Neural cell (in vitro differentiated cells): ENCODE results near the gene DCTN5. TPM values are rescaled to one million over a fixed set of nuclear protein-coding genes. Genes with fewer than 3 reads are reported as not detected.

ENCODE experiments used
- H2AFZ ChIP-seq: fragments of 200-600, 300-800 bp; sonication (generic), shearing (Covaris generic); 2 replicates; pipeline ENCODE4 v1.6.0; 2014; ENCODE audit warnings: low read depth, mild to moderate bottlenecking, antibody characterized with exemption, low read length, moderate library complexity
- H3F3A ChIP-seq: fragments of 200-600 bp; shearing (Covaris generic); 2 replicates; pipeline ENCODE4 v1.6.1; 2016; ENCODE audit warnings: mild to moderate bottlenecking, moderate library complexity, mixed read lengths, antibody characterized with exemption, low read length; ENCODE audit not compliant: insufficient read depth, poor library complexity, severe bottlenecking
- H3K27ac ChIP-seq: fragments of 200-600, 300-800 bp; sonication (generic), shearing (Covaris generic); 2 replicates; pipeline ENCODE4 v1.5.1; 2014; ENCODE audit warnings: mild to moderate bottlenecking, low read length, moderate library complexity
- H3K27me3 ChIP-seq: fragments of 300-800, 200-600 bp; sonication (generic), shearing (Covaris generic); 2 replicates; pipeline ENCODE4 v1.6.0; 2014; ENCODE audit warnings: mild to moderate bottlenecking, low read depth, low read length, moderate library complexity; ENCODE audit not compliant: insufficient read depth
- H3K36me3 ChIP-seq: fragments of 300-800, 200-600 bp; sonication (generic), shearing (Covaris generic); 2 replicates; pipeline ENCODE4 v1.5.1; 2014; ENCODE audit warnings: mild to moderate bottlenecking, antibody characterized with exemption, low read length, moderate library complexity; ENCODE audit not compliant: insufficient read depth
- H3K4me2 ChIP-seq: fragments of 300-800, 200-600 bp; sonication (generic), shearing (Covaris generic); 2 replicates; pipeline ENCODE4 v1.6.0; 2014; ENCODE audit warnings: mild to moderate bottlenecking, low read length
- H3K4me3 ChIP-seq: fragments of 300-800, 200-600 bp; sonication (generic), shearing (Covaris generic); 2 replicates; pipeline ENCODE4 v1.5.1; 2014; ENCODE audit warnings: mild to moderate bottlenecking, low read length, moderate library complexity
- H3K79me2 ChIP-seq: fragments of 200-600 bp; shearing (Covaris generic); replicated peaks from 2 replicates; pipeline ENCODE4 v1.6.0; 2014; ENCODE audit warnings: mild to moderate bottlenecking, low read length, moderate library complexity; ENCODE audit not compliant: insufficient read depth
- H3K9ac ChIP-seq: fragments of 300-800, 200-600 bp; sonication (generic), shearing (Covaris generic); 2 replicates; pipeline ENCODE4 v1.6.1; 2016; ENCODE audit warnings: mild to moderate bottlenecking, low read length, mixed read lengths
- H3K9me2 ChIP-seq: fragments of 200-600 bp; shearing (Covaris generic); 2 replicates; pipeline ENCODE4 v1.6.1; 2016; ENCODE audit warnings: mild to moderate bottlenecking, low read length, mixed read lengths; ENCODE audit not compliant: insufficient read depth
- H3K9me3 ChIP-seq: fragments of 200-600, 300-800 bp; sonication (generic), shearing (Covaris generic); 2 replicates; pipeline ENCODE4 v1.6.1; 2016; ENCODE audit warnings: mild to moderate bottlenecking, mixed run types, low read length, moderate library complexity, mixed read lengths
- H4K20me1 ChIP-seq: fragments of 200-600 bp; shearing (Covaris generic); 2 replicates; pipeline ENCODE4 v1.6.1; 2016; ENCODE audit warnings: mild to moderate bottlenecking, mixed run types; ENCODE audit not compliant: insufficient read depth
- CTCF ChIP-seq: fragments of 450-650 bp; IDR thresholded peaks from 2 replicates; pipeline ENCODE4 v1.5.1; 2014; ENCODE audit warnings: antibody characterized with exemption, mild to moderate bottlenecking, moderate library complexity; ENCODE audit not compliant: poor library complexity, severe bottlenecking
- EP300 ChIP-seq: fragments of 450-650 bp; conservative IDR thresholded peaks from 2 replicates; pipeline ENCODE4 v1.6.1; 2014; ENCODE audit warnings: antibody characterized with exemption, mild to moderate bottlenecking, moderate library complexity; ENCODE audit not compliant: poor library complexity, severe bottlenecking
- EZH2 ChIP-seq: fragments of 200-600, 300-800 bp; shearing (Covaris generic), sonication (generic); IDR thresholded peaks from 2 replicates; pipeline ENCODE4 v1.6.1; 2014; ENCODE audit warnings: antibody characterized with exemption, low read length, borderline replicate concordance, mild to moderate bottlenecking; ENCODE audit not compliant: insufficient read depth, poor library complexity, severe bottlenecking
- MXI1 ChIP-seq: fragments of 450-650 bp; conservative IDR thresholded peaks from 2 replicates; pipeline ENCODE4 v1.6.1; 2014; ENCODE audit warnings: antibody characterized with exemption, mild to moderate bottlenecking; ENCODE audit not compliant: poor library complexity, severe bottlenecking
- POLR2AphosphoS5 ChIP-seq: IDR thresholded peaks from 2 replicates; pipeline ENCODE4 v1.6.1; 2012
- RAD21 ChIP-seq: fragments of 450-650 bp; conservative IDR thresholded peaks from 2 replicates; pipeline ENCODE4 v1.6.1; 2014; ENCODE audit warnings: antibody characterized with exemption, mild to moderate bottlenecking, moderate library complexity
- SMC3 ChIP-seq: fragments of 450-650 bp; conservative IDR thresholded peaks from 2 replicates; pipeline ENCODE4 v1.6.1; 2014; ENCODE audit warnings: antibody characterized with exemption, mild to moderate bottlenecking, moderate library complexity; ENCODE audit not compliant: poor library complexity
- TAF1 ChIP-seq: IDR thresholded peaks from 2 replicates; pipeline ENCODE4 v1.6.1; 2012; ENCODE audit warnings: low read depth
- polyA plus RNA-seq: library from polyadenylated mRNA; depleted of rRNA; stranded (reverse); fragments of >200 nt; gene quantifications from 2 replicates; pipeline ENCODE4 v1.2.3, GENCODE V29; 2014
- TF ChIP-seq, protein P1 (sequence below): IDR thresholded peaks from 2 replicates; pipeline ENCODE4 v1.6.1; 2012; ENCODE audit warnings: borderline replicate concordance

DCTN5 gene
- polyA plus RNA-seq, 1 donor from 2014 or later = 65.8 TPM

DNA sequence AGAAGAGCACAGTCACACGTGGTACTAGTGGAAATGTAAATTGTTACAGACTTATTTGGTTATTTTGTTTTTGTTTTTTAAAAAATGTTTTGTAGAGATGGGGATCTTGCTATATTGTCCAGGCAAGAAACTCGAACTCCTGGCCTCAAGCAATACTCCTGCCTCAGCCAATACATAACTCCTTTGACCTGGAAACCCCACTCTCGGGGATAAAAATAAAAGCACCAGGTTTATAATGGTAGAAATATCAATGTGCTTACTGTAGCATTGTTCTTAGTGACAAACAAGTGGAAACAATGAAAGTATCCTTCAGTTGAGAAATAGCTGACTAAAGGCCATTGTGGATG is 83.5 kb downstream of the DCTN5 start (continued):
- TF ChIP-seq EP300 = no peak
- no peak for TF ChIP-seq POLR2AphosphoS5

GRCh38 chr16:23726710-23727109 is 85.4 kb downstream of the DCTN5 start:
- H3K27me3 ChIP-seq = no peaks in the 10 kb centered on the region
- H3K27ac ChIP-seq = no peak overlapping the region
- H2AFZ ChIP-seq = no peak overlapping the region
- H3K9me2 ChIP-seq = no peaks in the 10 kb centered on the region
- H3K36me3 ChIP-seq = no peaks in the 10 kb centered on the region
- no peaks in the 10 kb centered on the region for H4K20me1 ChIP-seq
- no peak overlapping the region for H3K4me2 ChIP-seq
- H3F3A ChIP-seq = no peaks in the 10 kb centered on the region
- no peak for TF ChIP-seq MXI1
- no peak for TF ChIP-seq SMC3
- no peak for TF ChIP-seq EP300
- TF ChIP-seq EZH2 = no peak
- TF ChIP-seq, protein P1, sequence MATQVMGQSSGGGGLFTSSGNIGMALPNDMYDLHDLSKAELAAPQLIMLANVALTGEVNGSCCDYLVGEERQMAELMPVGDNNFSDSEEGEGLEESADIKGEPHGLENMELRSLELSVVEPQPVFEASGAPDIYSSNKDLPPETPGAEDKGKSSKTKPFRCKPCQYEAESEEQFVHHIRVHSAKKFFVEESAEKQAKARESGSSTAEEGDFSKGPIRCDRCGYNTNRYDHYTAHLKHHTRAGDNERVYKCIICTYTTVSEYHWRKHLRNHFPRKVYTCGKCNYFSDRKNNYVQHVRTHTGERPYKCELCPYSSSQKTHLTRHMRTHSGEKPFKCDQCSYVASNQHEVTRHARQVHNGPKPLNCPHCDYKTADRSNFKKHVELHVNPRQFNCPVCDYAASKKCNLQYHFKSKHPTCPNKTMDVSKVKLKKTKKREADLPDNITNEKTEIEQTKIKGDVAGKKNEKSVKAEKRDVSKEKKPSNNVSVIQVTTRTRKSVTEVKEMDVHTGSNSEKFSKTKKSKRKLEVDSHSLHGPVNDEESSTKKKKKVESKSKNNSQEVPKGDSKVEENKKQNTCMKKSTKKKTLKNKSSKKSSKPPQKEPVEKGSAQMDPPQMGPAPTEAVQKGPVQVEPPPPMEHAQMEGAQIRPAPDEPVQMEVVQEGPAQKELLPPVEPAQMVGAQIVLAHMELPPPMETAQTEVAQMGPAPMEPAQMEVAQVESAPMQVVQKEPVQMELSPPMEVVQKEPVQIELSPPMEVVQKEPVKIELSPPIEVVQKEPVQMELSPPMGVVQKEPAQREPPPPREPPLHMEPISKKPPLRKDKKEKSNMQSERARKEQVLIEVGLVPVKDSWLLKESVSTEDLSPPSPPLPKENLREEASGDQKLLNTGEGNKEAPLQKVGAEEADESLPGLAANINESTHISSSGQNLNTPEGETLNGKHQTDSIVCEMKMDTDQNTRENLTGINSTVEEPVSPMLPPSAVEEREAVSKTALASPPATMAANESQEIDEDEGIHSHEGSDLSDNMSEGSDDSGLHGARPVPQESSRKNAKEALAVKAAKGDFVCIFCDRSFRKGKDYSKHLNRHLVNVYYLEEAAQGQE = no peak
- TF ChIP-seq CTCF = no peak
- TF ChIP-seq TAF1 = no peak
- TF ChIP-seq POLR2AphosphoS5 = no peak
- no peak for TF ChIP-seq RAD21
- H3K4me3 ChIP-seq = no peak overlapping the region
- no peak overlapping the region for H3K9ac ChIP-seq
- H3K9me3 ChIP-seq = no peaks in the 10 kb centered on the region
- H3K79me2 ChIP-seq = no peaks in the 10 kb centered on the region

Other genes with a start within 250 kb of the DCTN5 start
- 16.1 and 16.2 TPM in 2 replicates for gene COG7, start 188.3 kb upstream of the DCTN5 start, polyA plus RNA-seq
- 36.8 and 50.9 TPM in 2 replicates for gene GGA2, start 131.0 kb upstream of the DCTN5 start, polyA plus RNA-seq
- 22.2 and 45.7 TPM in 2 replicates for gene EARS2, start 84.1 kb upstream of the DCTN5 start, polyA plus RNA-seq
- gene UBFD1, start 83.7 kb upstream of the DCTN5 start, polyA plus RNA-seq = 94.3 and 109 TPM in 2 replicates
- 428 and 492 TPM in 2 replicates for gene NDUFAB1, start 45.1 kb upstream of the DCTN5 start, polyA plus RNA-seq
- 6.5 and 7.4 TPM in 2 replicates for gene PALB2, start 156 bp upstream of the DCTN5 start, polyA plus RNA-seq
- 0.21 and 1.3 TPM in 2 replicates for gene PLK1, start 37.4 kb downstream of the DCTN5 start, polyA plus RNA-seq
- not detected in 2 replicates for gene ERN2, start 71.8 kb downstream of the DCTN5 start, polyA plus RNA-seq
- not detected in 2 replicates for gene CHP2, start 113.6 kb downstream of the DCTN5 start, polyA plus RNA-seq
- 27.6 and 30.0 TPM in 2 replicates for gene PRKCB, start 194.5 kb downstream of the DCTN5 start, polyA plus RNA-seq